HG03135 (cell line): ENCODE measurements around the gene IGFBP2.

Experiments
- ATAC-seq: cut with Tn5 transposase; IDR thresholded peaks from one replicate; pipeline ENCODE4 v1.9.1; 2021; ENCODE audit warnings: mild to moderate bottlenecking, moderate library complexity; ENCODE audit not compliant: unreplicated experiment

IGFBP2 gene

DNA sequence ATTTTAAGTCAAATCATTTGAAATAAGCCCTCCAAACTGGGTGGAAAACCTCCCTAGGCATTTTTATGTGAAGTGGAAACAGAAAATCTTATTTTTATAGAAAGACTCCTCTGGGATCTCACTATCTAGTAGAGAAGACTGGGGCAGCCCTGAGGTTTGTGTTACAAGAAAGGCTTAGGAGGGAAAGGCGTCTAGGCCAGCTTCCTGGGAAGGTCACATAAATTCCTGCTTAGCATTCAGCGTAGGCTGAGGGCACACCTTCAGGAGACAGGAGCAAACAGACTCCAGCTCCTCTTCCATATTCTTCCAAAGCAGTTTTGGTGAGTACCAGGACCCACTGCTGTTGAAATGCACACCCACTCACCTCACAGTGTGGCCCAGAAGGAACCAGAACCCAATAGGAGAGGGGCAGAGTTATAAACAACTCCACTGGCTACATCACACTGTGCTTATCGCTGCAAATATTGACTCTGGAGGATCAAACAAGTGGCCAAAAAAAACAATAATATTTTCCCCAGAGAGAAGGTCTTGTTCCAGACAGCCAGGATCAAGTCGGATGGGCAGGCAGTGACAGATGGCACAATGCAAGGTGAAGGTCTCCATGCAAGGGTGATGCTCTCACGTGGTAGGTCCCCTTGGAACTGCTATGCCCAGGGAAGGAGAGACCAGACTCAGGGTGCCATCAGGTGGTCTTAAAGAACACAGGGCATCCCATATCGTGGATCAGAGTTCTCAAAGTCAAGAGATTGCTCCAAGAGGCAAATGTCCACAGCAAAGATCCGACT lies 17.7 kb upstream of the IGFBP2 start:
- ATAC-seq: no peak

DNA sequence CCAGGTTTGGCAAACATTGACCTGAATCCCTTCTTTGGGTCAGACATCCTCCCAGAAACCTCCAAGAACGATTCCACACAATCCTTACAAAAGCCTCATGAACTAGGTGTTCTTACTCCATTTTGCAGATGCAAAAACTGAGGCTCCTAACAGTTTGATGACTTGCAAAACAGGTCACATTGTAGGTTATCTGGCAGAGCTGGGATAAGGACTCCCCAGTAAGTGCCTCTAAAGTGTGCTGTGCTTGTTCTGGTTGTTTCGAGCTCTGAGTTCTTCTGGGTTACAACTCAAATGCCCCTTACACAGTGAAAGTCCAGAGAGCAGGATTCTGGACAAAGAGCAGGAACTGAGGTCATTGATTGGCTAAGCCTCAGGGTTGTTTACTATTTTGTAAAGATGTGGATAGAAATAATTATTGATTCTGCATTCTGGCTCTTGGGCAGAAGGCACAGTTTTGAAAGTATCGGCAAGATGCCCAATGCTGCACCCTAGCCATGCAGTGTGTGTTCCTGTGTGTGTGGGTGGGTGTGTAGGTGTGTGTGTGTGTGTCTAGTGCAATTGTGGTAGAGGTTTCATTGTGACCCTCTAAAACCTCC lies 17.0 kb upstream of the IGFBP2 start:
- no peak for ATAC-seq

DNA sequence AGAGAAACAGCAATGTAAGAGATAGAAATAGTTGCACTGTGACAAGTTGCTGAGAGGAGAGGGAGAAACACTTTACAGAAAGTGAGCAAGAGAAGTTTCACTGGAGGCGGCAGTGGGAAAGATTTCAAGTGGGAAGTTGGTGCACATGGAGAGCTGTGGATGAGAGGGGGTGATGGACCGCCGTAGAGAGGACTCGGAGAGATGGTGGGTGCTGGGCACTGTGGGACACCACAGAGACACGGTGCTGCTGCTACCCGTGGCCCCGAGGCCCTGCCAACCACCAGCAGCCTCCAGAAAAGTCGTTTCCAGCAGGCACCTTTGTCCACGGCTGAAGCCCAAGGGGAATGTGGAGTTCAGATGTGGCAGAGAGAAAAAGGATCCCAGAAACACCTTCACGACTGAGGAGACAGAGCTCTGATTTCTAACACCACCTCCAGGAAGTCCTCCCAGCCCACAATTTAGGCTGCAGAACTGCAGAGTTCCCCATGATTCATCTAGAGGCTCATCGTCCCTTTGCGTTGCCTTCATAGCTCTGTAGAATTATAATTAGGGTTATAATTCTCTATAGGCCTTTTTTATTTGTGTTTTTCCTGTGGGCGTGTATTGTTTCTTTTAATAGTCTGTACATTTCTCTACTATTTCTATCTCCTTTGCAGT lies 15.9 kb upstream of the IGFBP2 start:
- ATAC-seq: no peak

DNA sequence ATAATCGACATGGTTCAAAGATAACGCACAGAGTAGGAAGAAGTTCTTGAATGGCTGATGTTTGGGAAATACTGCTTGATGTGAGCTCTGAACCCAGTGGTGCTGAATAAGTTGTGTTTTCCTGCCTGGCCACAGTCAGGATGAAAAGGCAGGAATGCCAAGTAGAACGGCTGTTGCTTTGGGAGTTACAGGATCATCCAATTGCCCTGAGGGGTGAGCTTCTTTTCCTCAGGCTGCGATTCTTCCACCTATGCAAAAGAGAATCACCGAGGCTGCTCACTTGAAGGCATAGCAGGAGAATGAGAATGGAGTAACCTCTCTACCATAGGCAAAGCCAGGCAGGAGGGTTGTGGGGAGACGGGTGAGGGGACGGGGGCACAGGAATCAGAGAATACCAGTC lies 14.4 kb upstream of the IGFBP2 start:
- ATAC-seq: no peak

DNA sequence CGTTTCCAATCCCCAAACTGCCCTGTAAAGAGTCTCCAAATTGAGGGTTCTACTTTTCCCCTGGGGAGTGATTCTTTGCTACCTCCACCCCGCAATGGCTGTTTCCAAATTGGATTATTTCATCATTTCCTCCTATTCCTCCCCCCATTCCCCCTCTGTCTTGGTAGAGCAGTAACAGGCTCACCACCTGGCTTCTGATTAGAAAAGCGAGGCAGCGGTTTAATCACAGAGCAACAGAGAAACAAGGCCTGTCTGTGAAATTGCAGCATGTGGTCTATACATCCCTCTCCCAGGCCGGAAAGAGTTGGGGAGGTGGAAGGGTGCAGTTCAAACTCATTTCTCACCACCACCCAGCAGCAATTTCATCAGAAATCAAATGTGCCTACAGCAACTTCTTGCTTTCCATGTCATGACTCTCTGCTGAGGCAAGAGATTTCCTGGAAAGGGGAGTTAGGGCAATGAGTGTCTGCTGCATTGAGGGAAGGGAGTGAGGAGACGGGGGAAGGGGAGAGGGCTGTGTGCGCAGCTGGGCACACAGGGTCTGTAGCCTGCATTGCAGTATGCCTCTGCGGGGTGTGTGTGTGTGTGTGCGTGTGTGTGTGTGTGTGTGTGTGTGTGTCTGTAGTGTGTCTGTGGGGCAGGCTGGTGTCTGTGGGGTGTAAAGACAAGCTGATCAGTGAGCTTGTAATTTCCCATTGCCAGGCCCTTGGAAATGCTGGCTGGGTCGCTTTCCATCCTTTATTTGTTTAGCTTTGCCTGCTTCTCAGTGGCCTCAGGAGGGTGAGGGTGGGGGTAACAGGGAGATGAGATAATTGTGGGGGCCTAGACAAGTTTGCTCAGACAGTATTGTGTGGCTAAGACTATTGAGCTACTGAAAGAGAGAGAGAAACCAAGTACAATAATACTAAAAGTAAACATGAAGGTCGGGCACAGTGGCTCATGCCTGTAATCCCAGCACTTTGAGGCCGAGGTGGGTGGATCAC lies 13.5 kb upstream of the IGFBP2 start:
- no peak for ATAC-seq

DNA sequence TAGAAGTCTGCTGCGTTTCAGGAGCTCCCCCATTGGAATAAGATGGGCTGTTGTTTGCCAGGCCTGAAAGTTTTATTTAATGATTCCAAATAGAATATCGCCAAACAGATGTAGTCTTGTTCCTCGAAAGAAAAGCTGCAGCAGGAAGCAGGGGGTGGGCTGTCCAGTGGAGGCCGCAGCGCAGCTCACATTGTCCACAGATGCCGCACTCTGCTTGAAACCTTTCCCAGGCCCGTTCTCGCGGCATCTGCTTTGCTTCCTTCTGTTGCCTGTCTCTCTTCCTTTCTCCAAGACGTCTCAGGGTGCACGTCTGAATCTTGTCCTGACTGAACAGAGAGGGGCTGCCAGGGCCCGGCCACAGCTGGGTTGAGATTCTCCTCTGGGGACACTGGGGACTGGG lies 12.4 kb upstream of the IGFBP2 start:
- no peak for ATAC-seq

DNA sequence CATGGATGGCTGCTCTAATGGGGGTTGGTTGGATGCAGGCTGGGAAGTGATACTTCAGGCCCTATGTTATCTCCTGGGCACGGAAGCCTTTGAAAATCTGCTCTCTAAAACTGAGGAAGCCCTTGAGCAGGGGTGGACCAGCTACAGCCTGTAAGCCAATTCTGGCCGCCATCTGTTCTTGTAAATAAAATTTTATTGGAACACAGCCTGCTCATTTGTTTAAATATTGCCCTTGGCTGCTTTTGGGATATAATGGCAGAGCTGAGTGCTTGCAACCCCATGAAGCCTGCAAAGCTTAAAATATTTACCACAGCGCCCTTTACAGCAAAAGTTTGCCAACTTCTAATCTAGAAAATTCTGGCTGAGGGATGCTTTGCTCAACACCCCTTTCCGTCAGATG lies 11.9 kb upstream of the IGFBP2 start:
- no peak for ATAC-seq

- no peak for ATAC-seq
Measured at GRCh38 chr2:216622526-216622925, 10.7 kb upstream of the IGFBP2 start.

- ATAC-seq: no peak
Measured at GRCh38 chr2:216624251-216624650, 9.0 kb upstream of the IGFBP2 start.

- ATAC-seq: no peak
Measured at GRCh38 chr2:216626168-216626874, 6.9 kb upstream of the IGFBP2 start.

- no peak for ATAC-seq
Measured at GRCh38 chr2:216626875-216627245, 6.4 kb upstream of the IGFBP2 start.

- no peak for ATAC-seq
Measured at GRCh38 chr2:216629784-216630183, 3.4 kb upstream of the IGFBP2 start.

DNA sequence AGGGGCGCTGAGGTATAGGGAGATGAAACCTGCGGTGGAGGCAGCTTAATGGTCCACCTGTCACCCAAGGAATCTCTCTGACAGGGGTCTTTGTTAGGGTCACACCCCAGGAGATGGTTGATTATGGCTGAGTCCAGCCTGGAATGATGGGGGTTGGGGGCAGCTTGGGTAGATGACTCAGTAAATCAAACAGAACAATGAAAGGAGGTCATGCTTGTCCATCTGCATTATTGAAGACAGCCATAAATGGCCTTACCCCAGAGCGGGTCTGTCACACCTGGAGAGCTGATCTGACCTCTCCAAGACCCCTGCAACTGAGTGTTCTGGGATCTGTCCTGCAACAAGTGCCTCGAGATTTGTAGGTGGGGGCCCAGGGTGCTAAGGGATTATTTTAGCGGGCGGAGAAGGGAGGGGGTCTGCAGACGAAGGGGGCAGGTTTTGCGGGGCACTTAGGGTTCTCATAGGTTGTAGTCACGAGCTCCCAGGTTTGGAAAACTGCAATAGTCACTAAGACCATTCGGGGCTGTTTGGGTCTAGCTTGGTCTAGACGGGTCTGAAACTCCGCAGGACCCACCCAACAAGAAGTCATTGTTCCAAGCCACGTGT lies 771 bp upstream of the IGFBP2 start:
- no peak for ATAC-seq

GRCh38 chr2:216633616-216634369 lies 573 bp downstream of the IGFBP2 start:
- no peak for ATAC-seq

- ATAC-seq: no peak
Measured at GRCh38 chr2:216634370-216635148, 1.3 kb downstream of the IGFBP2 start.

DNA sequence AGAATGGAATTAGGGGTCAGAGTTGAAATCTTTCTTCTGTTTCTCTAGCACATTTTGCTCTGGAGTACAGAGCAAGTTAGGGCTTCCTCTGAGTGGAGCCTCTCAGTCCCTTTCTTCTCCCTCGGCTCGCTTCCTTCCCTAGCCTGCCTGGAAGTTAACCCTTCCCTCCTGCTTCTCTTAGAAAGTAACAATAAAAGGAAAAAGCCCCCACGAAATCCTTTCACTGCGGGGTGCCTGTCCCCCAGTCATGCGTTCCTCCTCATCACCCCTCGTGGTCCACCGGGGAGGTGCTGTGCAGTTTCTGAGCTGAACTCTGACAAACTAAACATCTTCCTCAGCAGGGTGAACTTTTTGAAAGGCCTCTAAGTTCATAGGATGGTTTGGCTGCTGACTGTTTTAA lies 2.0 kb downstream of the IGFBP2 start:
- ATAC-seq: no peak

DNA sequence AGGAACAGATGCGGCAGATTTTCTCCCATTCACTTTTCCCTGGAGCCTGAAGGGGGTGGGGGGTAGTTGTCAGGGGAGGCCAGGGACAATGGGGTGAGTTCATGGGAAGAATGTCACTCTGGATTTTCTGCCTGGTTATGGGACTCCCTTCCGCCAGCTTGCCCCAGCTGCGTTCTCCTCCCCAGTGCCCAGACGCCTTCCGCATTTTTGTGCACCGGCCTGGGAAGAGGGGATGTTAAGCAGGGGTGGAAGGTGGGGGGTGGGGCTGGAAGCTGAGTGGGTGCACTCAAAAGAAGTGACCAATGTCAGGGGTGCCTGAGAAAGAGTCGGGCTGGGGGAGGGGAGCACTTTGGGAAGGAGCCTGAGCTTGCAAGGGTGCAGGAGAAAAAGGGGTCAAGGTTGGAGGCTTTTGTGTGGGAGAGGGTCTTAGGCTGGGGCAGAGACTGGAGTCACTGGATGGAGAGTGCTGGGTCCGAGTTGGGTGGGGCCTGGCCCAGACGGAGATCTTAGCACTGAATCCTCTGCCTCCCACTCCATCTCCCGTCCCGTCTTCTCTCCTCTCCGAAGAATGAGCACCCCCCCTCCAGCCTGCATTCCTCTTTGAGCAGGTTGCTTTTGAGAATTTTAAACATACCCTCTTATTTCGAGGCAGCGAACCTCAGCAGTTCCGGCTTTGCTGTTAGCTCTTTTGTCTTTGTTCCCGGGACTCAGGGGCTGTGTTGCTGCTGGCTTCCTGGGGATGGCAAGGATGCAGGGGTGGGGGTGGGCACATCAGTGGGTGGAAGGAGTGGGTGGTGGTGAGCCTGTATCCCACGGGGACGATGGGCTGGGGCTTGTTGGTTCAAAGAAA lies 2.7 kb downstream of the IGFBP2 start:
- ATAC-seq: no peak
